Endometrial microvascular endothelial cells (primary cell): Measurements from ENCODE around the gene CD34. TPM values are rescaled to one million over a fixed set of nuclear protein-coding genes. Genes with fewer than 3 reads are reported as not detected.

Source experiments
- total RNA-seq: library from RNA; depleted of rRNA; stranded (reverse); fragments of >200 nt; gene quantifications from one replicate; pipeline ENCODE4 v1.2.3, GENCODE V29; 2015; ENCODE audit errors: inconsistent ontology term

CD34 gene
- total RNA-seq, 1 donor from 2014 or later = 22.7 TPM

Other genes with a start within 250 kb of the CD34 start
- gene CD46, start 159.1 kb downstream of the CD34 start, total RNA-seq = 183 TPM